Renal cortical epithelial cell (primary cell): ENCODE measurements around the gene TAF11L13. TPM values are rescaled to one million over a fixed set of nuclear protein-coding genes. Genes with fewer than 3 reads are reported as not detected.
"Not testable (repeated sequence)": the region's sequence is repeated elsewhere in the genome, so short reads cannot be mapped to it uniquely, and the experiment has no call there.

Source experiments
- DNase-seq: peaks from one replicate; pipeline ENCODE4 v3.0.0-alpha.2; 2011; ENCODE audit warnings: low read depth
- total RNA-seq: library from RNA; depleted of rRNA; stranded (reverse); fragments of >200 nt; gene quantifications from 2 replicates; pipeline ENCODE4 v1.2.3, GENCODE V29; 2014

The TAF11L13 gene
- not detected in 2 replicates for total RNA-seq

DNA sequence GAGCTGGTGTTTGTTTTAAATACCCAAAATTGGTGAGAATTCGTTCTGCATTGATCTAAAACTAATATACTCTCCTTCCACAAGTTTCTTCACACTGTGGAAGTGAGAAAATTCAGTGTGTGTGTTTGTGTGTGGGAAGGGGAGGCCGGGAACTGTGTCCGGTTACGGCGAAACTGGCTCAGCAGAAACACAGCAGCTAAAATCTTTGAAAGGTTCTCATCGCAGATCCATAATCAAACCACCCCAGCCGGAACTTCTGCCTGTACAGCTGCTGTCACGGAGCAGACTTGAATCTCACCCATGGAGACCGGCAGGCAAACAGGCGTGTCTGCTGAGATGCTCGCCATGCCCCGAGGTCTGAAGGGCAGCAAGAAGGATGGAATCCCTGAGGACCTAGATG is at the start of gene TAF11L13:
Gene TAF11L13 (plus strand): TSS at position 301 of the 400 bp plus-strand sequence.
- DNase-seq = not testable (repeated sequence)

DNA sequence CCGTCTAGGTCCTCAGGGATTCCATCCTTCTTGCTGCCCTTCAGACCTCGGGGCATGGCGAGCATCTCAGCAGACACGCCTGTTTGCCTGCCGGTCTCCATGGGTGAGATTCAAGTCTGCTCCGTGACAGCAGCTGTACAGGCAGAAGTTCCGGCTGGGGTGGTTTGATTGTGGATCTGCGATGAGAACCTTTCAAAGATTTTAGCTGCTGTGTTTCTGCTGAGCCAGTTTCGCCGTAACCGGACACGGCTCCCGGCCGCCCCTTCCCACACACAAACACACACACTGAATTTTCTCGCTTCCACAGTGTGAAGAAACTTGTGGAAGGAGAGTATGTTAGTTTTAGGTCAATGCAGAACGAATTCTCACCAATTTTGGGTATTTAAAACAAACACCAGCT is 46.2 kb upstream of the TAF11L13 start, which contains the start of gene TAF11L7:
Gene TAF11L7 (minus strand): TSS at position 101 of the 400 bp plus-strand sequence.
- DNase-seq = not testable (repeated sequence)

DNA sequence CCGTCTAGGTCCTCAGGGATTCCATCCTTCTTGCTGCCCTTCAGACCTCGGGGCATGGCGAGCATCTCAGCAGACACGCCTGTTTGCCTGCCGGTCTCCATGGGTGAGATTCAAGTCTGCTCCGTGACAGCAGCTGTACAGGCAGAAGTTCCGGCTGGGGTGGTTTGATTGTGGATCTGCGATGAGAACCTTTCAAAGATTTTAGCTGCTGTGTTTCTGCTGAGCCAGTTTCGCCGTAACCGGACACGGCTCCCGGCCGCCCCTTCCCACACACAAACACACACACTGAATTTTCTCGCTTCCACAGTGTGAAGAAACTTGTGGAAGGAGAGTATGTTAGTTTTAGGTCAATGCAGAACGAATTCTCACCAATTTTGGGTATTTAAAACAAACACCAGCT is 41.0 kb upstream of the TAF11L13 start, which contains the start of gene TAF11L8:
Gene TAF11L8 (minus strand): TSS at position 101 of the 400 bp plus-strand sequence.
- DNase-seq = not testable (repeated sequence)

DNA sequence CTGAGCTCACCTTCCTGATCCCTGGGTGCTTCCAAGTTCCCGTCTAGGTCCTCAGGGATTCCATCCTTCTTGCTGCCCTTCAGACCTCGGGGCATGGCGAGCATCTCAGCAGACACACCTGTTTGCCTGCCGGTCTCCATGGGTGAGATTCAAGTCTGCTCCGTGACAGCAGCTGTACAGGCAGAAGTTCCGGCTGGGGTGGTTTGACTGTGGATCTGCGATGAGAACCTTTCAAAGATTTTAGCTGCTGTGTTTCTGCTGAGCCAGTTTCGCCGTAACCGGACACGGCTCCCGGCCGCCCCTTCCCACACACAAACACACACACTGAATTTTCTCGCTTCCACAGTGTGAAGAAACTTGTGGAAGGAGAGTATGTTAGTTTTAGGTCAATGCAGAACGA is 37.6 kb upstream of the TAF11L13 start, which contains the start of gene TAF11L9:
Gene TAF11L9 (minus strand): TSS at position 140 of the 400 bp plus-strand sequence.
- DNase-seq = not testable (repeated sequence)

DNA sequence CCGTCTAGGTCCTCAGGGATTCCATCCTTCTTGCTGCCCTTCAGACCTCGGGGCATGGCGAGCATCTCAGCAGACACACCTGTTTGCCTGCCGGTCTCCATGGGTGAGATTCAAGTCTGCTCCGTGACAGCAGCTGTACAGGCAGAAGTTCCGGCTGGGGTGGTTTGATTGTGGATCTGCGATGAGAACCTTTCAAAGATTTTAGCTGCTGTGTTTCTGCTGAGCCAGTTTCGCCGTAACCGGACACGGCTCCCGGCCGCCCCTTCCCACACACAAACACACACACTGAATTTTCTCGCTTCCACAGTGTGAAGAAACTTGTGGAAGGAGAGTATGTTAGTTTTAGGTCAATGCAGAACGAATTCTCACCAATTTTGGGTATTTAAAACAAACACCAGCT is 34.2 kb upstream of the TAF11L13 start, which contains the start of gene TAF11L10:
Gene TAF11L10 (minus strand): TSS at position 101 of the 400 bp plus-strand sequence.
- not testable (repeated sequence) for DNase-seq

DNA sequence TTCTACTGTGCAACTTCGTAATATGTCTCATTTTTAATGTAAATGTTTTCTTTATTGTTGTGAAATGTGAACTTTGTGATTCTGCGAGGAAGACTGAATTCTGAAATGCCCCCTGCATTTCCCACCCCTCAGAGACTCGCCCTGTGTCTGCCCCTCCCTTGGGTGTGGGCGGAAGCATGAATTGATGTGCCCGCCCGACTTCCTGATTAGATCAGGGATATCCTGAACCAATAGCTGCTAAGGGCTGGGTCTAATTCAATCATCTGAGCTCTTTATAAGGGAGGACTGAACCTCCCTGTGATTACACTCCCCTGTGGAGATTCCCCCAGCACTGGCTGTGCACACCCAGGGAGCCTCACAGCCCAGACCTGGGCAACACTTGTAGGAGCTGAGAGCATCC is 28.0 kb upstream of the TAF11L13 start, which contains the start of gene TAF11L11:
Gene TAF11L11 (plus strand): TSS at position 304 of the 400 bp plus-strand sequence.
- DNase-seq = not testable (repeated sequence)

DNA sequence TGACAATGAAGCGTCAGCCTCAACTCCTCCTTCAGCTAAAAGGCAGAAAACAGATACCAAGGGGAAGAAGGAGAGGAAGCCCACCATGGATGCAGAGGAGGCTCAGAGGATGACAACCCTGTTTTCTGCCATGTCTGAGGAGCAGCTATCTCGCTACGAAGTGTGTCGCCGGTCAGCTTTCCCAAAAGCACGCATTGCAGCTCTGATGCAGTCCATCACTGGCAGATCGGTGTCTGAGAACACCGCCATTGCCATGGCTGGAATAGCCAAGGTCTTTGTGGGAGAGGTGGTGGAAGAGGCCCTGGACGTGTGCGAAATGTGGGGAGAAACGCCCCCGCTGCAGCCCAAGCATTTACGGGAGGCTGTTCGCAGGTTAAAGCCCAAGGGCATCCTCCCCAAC is 26.9 kb upstream of the TAF11L13 start:
- no peak for DNase-seq

DNA sequence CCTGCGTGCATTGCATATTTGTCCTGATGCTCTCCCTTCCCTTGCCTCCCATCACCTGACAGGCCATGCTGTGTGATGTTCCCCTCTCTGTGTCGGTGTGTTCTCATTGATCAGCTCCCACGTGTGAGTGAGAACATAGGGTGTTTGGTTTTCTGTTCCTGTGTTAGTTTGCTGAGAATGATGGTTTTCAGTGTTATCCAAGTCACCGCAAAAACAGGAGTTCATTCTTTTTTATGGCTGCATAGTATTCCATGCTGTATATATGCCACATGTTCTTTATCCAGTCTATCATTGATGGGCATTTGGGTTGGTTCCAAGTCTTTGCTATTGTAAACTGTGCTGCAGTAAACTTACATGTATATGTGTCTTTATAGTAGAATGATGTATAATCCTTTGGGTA is 24.4 kb upstream of the TAF11L13 start:
- not testable (repeated sequence) for DNase-seq

DNA sequence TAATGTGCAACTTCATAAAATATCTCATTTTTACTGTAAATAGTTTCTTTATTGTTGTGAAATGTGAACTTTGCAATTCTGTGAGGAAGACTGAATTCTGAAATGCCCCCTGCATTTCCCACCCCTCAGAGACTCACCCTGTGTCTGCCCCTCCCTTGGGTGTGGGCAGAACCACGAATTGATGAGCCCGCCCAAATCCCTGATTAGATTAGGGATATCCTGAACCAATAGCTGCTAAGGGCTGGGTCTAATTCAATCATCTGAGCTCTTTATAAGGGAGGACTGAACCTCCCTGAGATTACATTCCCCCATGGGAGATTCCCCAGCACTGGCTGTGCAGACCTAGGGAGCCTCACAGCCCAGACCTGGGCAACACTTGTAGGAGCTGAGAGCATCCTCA is 21.8 kb upstream of the TAF11L13 start, which contains the start of gene TAF11L12:
Gene TAF11L12 (plus strand): TSS at position 301 of the 400 bp plus-strand sequence.
- not testable (repeated sequence) for DNase-seq

DNA sequence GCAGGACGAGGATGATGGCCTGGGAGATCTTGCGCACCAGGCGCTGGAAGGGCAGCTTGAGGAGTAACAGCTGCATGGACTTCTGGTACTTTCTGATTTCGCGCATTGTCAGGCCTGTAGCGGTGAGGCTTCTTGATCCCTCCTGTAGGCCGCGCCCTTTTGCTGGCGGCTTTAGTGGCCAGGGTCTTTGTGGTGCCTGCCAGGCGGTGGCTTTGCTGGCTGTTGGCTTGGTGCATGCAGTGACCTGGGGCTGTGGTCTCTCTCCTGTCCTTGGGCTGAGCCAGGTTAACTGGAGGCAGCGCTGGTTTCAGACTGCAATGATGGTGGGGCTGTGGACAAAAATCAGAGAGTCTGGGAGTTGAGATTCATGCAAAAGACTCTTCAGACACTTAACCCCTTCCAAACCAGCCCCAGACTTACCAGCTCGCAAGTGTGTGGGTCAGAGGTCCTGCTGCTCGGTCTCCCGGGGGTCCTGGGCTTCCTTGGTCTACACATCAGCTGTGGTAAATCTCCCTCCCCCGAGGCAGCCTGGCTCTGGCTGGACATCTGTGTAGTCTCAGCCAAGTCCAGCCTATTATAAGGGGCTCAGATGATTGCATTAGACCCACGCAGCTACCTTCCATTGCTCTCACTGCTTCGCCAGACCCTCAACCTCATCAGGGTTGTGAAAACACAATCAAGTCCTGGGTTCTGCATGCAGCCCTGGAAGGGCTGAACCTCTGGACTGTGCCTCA is 16.8 kb upstream of the TAF11L13 start:
- DNase-seq = no peak

DNA sequence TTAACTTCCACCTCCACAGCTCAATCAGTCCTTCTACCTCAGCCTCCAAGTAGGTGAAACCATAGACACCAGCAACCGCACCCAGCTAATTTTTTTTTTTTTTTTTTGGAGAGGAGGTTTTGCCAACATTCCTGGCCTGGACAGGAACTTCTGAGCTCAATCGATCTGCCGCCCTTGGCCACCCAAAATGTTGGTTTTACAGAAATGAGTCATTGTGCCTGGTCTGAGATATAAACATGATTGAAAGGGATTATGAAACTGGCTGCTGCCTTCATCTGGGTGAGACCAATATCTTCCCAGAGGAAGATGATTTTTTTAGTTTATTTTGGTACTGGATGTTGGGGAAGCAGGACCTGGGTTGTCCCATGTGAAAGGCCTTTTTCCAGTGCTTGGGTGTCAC is 12.5 kb upstream of the TAF11L13 start:
- no peak for DNase-seq

DNA sequence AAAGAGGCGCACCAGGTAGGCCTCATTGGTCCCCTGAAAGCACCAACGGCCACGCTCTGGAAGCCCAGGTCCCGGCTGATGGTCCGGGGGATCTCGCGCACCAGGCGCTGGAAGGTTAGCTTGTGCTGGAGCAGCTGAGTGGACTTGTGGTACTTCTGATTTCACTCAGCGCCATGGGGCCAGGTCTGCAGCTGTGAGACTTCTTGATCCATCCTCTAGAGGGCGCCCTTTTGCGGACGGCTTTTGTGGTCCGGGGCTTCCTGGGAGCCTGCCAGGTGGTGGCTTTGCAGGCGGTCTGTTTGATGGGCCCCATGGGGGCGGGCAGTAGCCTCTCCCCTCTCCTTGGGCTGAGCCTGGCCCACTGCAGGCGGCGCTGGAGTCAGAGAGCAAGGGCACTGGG is 11.3 kb upstream of the TAF11L13 start:
- no peak for DNase-seq

DNA sequence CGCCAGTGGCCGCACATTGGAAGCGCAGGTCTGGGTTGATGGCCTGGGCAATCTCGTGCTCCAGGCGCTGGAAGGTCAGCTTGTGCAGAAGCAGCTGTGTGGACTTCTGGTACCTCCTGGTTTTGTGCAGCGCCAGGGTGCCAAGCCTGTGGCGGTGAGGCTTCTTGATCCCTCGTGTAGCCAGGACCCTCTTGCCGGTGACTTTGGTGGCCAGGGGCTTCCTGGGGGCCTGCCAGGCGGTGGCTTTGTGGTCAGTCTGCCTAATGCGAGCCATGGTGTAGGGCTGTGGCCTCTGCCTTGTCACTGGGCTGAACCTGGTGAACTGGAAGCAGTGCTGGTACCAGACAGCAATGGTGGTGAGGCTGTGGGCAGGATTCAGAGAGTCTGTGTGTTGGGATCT is 6.2 kb upstream of the TAF11L13 start:
- no peak for DNase-seq

DNA sequence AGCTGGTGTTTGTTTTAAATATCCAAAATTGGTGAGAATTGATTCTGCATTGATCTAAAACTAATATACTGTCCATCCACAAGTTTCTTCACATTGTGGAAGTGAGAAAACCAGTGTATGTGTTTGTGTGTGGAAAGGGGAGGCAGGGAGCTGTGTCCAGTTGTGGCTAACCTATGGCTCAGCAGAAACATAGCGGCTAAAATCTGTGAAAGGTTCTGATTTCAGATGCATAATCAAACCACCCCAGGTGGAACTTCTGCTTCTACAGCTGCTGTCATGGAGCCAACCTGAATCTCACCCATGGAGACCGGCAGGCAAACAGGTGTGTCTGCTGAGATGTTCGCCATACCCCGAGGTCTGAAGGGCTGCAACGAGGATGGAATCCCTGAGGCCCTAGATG is 2.3 kb downstream of the TAF11L13 start, which contains the start of gene TAF11L14:
Gene TAF11L14 (plus strand): TSS at position 301 of the 400 bp plus-strand sequence.
- DNase-seq = no peak

DNA sequence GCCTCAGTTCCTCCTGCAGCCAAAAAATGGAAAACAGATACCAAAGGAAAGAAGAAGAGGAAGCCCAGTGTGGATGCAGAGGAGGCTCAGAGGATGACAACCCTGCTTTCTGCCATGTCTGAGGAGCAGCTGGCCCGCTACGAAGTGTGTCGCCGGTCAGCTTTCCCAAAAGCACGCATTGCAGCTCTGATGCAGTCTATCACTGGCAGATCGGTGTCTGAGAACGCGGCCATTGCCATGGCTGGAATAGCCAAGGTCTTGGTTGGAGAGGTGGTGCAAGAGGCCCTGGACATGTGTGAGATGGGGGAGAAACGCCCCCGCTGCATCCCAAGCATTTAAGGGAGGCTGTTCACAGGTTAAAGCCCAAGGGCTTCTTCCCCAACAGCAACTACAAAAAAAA is 17.3 kb downstream of the TAF11L13 start:
- not testable (repeated sequence) for DNase-seq

DNA sequence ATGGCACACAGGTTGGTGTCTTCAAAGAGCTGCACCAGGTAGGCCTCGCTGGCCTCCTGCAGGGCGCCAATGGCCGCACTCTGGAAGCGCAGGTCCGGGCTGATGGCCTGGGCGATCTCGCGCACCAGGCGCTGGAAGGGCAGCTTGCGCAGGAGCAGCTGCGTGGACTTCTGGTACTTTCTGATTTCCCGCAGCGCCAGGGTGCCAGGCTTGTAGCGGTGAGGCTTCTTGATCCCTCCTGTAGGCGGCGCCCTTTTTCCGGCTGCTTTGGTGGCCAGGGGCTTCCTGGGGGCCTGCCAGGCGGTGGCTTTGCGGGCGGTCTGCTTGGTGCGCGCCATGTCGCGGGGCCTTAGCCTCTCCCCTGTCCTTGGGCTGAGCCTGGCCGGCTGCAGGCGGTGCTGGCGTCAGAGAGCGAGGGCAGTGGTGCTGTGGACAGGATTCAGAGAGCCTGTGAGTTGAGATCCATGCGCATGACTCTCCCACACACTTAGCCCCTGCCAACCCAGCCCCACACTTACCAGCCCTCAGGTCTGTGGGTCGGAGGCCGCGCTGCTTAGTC is 23.4 kb downstream of the TAF11L13 start:
- DNase-seq = not testable (repeated sequence)

DNA sequence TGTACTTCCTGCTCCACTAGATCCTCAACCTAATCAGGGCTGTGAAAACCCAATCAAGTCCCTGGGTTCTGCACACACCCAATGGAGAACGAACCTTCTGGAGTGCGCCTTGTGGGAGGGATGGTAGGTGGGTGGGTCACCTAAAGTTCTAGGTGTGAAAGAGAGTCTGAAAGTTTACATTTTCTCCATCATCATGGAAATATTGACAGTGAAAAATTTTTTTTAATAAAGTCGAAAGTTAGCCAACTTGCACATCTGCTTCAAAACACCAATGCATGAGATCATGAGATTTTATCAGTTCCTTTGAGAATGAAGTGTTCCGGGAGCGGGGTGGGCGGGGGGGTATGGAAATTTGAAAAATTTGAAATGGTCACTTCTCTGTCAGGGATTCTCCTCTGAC is 24.0 kb downstream of the TAF11L13 start:
- no peak for DNase-seq

DNA sequence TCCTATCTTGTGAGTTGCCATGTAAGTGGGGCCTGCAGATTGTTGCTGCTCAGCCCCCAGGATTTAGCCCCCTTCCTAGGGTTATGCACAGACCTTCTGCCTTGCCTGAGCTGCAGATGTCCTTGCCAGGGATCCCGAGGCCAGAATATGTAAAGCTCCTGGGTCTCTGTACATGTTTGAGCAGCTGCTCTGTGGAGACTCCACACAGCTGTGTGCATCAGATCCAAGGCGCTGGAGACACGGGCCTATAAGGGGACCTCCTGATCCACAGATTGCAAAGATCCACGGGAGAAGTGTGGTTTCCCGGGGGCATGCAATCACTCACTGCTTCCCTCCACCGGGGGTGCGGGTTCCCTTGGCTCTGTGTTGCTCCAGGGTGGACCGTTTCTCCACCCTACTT is 31.3 kb downstream of the TAF11L13 start:
- no peak for DNase-seq

DNA sequence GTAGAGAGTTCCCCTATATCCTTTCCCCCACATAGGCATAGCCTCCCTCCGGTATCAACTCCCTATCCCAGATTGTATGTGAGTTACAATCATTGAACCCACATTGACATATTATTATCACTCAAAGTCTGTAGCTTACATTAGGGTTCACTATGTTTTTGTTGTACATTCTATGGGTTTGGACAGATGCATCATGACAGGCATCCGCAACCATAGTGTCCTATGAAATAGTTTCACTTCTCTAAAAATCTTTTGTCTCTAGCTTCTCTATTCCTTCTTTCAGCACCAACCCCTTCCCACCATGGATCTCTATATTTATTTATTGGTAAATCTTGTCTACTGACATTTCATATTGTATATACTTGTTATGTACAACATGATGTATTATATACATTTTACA is 33.9 kb downstream of the TAF11L13 start:
- DNase-seq = no peak

DNA sequence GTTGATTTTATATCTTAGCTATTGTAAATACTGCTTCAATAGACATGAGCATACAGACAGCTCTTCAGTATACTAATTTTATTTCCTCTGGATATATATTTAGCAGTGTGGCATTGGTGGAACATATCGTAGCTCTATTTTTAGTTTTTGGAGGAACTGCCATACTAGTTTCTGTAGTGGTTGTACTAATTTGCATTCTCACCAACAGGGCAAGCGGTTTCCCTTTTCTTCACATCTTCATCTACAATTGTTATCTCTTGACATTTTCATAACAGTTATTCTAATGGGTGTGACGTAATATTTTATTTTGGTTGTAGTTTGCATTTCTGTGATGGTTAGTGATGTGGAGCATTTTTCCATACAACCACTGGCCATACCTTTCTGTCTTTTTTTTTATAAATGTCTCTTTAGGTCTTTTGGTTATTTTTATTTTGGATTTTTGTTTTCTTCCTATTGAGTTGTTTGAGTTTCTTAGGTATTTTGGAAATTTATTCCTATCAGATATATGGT is 34.9 kb downstream of the TAF11L13 start:
- DNase-seq = no peak

DNA sequence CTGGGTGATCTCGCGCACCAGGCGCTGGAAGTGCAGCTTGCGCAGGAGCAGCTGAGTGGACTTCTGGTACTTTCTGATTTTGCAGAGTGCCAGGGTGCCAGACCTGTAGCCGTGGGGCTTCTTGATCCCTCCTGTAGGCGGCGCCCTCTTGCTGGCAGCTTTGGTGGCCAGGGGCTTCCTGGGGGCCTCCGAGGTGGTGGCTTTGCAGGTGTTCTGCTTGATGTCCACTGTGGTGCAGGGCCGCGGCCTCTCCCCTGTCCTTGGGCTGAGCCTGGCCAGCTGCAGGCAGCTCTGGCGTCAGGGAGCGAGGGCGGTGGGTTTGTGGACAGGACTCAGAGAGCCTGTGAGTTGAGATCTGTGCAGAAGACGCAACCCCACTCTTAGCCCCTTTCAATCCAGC is 38.5 kb downstream of the TAF11L13 start:
- DNase-seq = no peak

DNA sequence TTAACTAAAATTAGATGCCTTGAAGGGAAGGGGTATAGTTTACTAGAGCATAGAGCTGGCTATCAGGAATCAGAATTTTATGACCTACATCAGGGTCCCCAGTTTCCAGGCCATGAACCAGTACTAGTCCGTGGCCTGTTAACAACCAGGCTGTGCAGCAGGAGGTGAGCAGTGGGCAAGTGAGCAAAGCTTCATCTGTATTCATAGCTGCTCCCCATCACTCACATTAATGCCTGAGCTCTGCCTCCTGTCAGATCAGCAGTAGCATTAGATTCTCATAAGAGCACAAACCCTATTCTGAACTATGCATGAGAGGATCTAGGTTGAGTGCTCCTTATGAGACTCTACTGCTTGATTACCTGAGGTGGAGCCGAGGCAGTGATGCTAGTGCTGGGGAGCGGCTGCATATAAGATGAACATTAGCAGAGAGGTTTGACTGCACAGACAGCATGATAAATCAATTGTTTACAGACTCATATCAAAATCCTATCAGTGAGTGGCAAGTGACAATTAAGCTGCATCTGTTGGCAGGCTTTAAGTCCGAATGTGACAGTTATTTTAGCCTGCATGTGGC is 47.0 kb downstream of the TAF11L13 start:
- no peak for DNase-seq
